Measurements from ENCODE around the gene C1QTNF7.

DNA sequence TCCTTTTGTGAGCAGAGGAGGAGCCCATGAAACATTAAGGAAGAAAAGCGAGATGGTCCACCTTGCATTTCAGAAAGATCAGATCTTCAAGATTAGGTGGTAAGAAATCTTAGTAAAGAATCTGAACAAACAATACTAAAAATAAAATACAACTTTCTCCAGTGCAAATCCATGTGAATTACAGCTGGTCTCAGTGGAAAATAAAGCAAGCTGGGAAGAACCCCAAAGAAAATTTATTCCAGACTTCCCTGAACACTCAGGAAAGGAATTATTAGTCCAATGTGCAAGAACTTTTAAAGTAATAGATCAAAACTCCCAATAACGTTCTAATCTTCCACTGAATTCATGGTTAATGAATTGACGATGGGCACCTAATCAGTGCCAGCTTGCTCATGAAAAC lies 37.3 kb upstream of the C1QTNF7 start:
- TF ChIP-seq, protein P1, sequence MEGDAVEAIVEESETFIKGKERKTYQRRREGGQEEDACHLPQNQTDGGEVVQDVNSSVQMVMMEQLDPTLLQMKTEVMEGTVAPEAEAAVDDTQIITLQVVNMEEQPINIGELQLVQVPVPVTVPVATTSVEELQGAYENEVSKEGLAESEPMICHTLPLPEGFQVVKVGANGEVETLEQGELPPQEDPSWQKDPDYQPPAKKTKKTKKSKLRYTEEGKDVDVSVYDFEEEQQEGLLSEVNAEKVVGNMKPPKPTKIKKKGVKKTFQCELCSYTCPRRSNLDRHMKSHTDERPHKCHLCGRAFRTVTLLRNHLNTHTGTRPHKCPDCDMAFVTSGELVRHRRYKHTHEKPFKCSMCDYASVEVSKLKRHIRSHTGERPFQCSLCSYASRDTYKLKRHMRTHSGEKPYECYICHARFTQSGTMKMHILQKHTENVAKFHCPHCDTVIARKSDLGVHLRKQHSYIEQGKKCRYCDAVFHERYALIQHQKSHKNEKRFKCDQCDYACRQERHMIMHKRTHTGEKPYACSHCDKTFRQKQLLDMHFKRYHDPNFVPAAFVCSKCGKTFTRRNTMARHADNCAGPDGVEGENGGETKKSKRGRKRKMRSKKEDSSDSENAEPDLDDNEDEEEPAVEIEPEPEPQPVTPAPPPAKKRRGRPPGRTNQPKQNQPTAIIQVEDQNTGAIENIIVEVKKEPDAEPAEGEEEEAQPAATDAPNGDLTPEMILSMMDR (IDR thresholded peaks at IDR 0.05): no peak
- TF ChIP-seq EP300 (IDR thresholded peaks at IDR 0.05; ENCODE audit: low read depth) (no peak), POLR2AphosphoS5 (IDR thresholded peaks at IDR 0.05) (no peak), POLR2A (IDR thresholded peaks at IDR 0.05) (no peak)
